Large intestine (tissue), 3 donors: Measurements from ENCODE around the gene MS4A15. TPM values are rescaled to one million over a fixed set of nuclear protein-coding genes. Genes with fewer than 3 reads are reported as not detected.
A peak's percentile ranks its signal among the peaks of the same experiment; 100 is the strongest.

Source experiments
- DNase-seq, 2 donors: peaks; one replicate each; pipeline versions ENCODE4 v3.0.0 to v3.0.0-alpha.2; 2013
- H3K27ac ChIP-seq: one replicate; pipeline ENCODE4 v1.5.1; 2013; ENCODE audit warnings: low read length
- H3K27me3 ChIP-seq: 2 replicates; pipeline ENCODE4 v1.6.1; 2013; ENCODE audit warnings: low read length; ENCODE audit not compliant: control insufficient read depth, insufficient read depth
- H3K36me3 ChIP-seq: 2 replicates; pipeline ENCODE4 v1.6.1; 2013; ENCODE audit warnings: low read length; ENCODE audit not compliant: control insufficient read depth, insufficient read depth
- H3K4me1 ChIP-seq: one replicate; pipeline ENCODE4 v1.6.1; 2013; ENCODE audit warnings: low read length; ENCODE audit not compliant: control insufficient read depth, insufficient read depth
- H3K4me3 ChIP-seq: one replicate; pipeline ENCODE4 v1.5.1; 2013; ENCODE audit warnings: low read length
- H3K9me3 ChIP-seq: one replicate; pipeline ENCODE4 v1.6.1; 2013; ENCODE audit warnings: mild to moderate bottlenecking, low read depth, low read length, moderate library complexity; ENCODE audit not compliant: control insufficient read depth
- WGBS: methylation state at CpG from one replicate; pipeline ENCODE4 v1.1.5; 2013; ENCODE audit warnings: low lambda C conversion rate; ENCODE audit not compliant: insufficient coverage; 5-methylcytosine and 5-hydroxymethylcytosine counted together
- polyA plus RNA-seq: library from polyadenylated mRNA; unstranded; fragments of 120-200 nt; gene quantifications from one replicate; pipeline ENCODE4 v1.2.1, GENCODE V29; 2013

The MS4A15 gene
- polyA plus RNA-seq, 1 donor = 0.04 TPM

- Histone ChIP-seq H3K9me3 (no peaks in the 10 kb centered on the region), H3K4me3 (no peak overlapping the region), H3K27ac (no peak overlapping the region), H3K4me1 (no peaks in the 10 kb centered on the region), H3K36me3 (no peaks in the 10 kb centered on the region), H3K27me3 (no peaks in the 10 kb centered on the region)
- DNase-seq = peak; percentile 85 to 90
- no CpG with 5 or more reads among the region's 15 CpGs for WGBS
These were observed 18.8 kb downstream of the MS4A15 start for GRCh38 chr11:60775420-60775961.

GRCh38 chr11:60776167-60776566, 19.5 kb downstream of the MS4A15 start:
- Histone ChIP-seq H3K4me3 (no peak overlapping the region), H3K27ac (no peak overlapping the region), H3K4me1 (peaks cover 5% of the 10 kb centered on the region), H3K36me3 (no peaks in the 10 kb centered on the region), H3K27me3 (no peaks in the 10 kb centered on the region), H3K9me3 (no peaks in the 10 kb centered on the region)
- DNase-seq = no peak
- no CpG with 5 or more reads among the region's 4 CpGs for WGBS

- Histone ChIP-seq H3K4me1 (peaks cover 6% of the 10 kb centered on the region), H3K4me3 (no peak overlapping the region), H3K9me3 (no peaks in the 10 kb centered on the region), H3K36me3 (no peaks in the 10 kb centered on the region), H3K27ac (no peak overlapping the region), H3K27me3 (no peaks in the 10 kb centered on the region)
- DNase-seq = no peak
- WGBS = 80% methylated on average over 1 of the region's 4 CpGs
These were observed 20.4 kb downstream of the MS4A15 start for GRCh38 chr11:60777106-60777505.

- Histone ChIP-seq H3K4me1 (peaks cover 6% of the 10 kb centered on the region), H3K36me3 (no peaks in the 10 kb centered on the region), H3K9me3 (no peaks in the 10 kb centered on the region), H3K4me3 (no peak overlapping the region), H3K27ac (no peak overlapping the region), H3K27me3 (no peaks in the 10 kb centered on the region)
- no peak for DNase-seq
- WGBS = no CpG with 5 or more reads among the region's 2 CpGs
These were observed 20.9 kb downstream of the MS4A15 start for GRCh38 chr11:60777572-60777971.

GRCh38 chr11:60780065-60780464, 23.4 kb downstream of the MS4A15 start:
- WGBS = no CpG with 5 or more reads among the region's 2 CpGs
- Histone ChIP-seq H3K27me3 (no peaks in the 10 kb centered on the region), H3K9me3 (no peaks in the 10 kb centered on the region), H3K4me3 (no peak overlapping the region), H3K4me1 (peaks cover 13% of the 10 kb centered on the region), H3K36me3 (no peaks in the 10 kb centered on the region), H3K27ac (no peak overlapping the region)
- DNase-seq = no peak

- Histone ChIP-seq H3K4me3 (no peak overlapping the region), H3K27me3 (no peaks in the 10 kb centered on the region), H3K4me1 (peaks cover 19% of the 10 kb centered on the region), H3K36me3 (no peaks in the 10 kb centered on the region), H3K27ac (no peak overlapping the region), H3K9me3 (no peaks in the 10 kb centered on the region)
- DNase-seq = no peak
These were observed 24.1 kb downstream of the MS4A15 start for GRCh38 chr11:60780774-60781173.

- 83% methylated on average over 1 of the region's 7 CpGs for WGBS
These were observed 24.8 kb downstream of the MS4A15 start for GRCh38 chr11:60781286-60781980.

GRCh38 chr11:60781981-60782316, 25.3 kb downstream of the MS4A15 start:
- no CpG with 5 or more reads among the region's 4 CpGs for WGBS
- Histone ChIP-seq H3K4me3 (no peak overlapping the region), H3K9me3 (no peaks in the 10 kb centered on the region), H3K27ac (no peak overlapping the region), H3K4me1 (peaks cover 30% of the 10 kb centered on the region), H3K36me3 (no peaks in the 10 kb centered on the region), H3K27me3 (no peaks in the 10 kb centered on the region)
- no peak for DNase-seq

More at GRCh38 chr11:60781286-60781980, 24.8 kb downstream of the MS4A15 start:
- Histone ChIP-seq H3K4me1 (peaks cover 25% of the 10 kb centered on the region), H3K9me3 (no peaks in the 10 kb centered on the region), H3K27ac (no peak overlapping the region), H3K4me3 (no peak overlapping the region), H3K36me3 (no peaks in the 10 kb centered on the region), H3K27me3 (no peaks in the 10 kb centered on the region)
- peak in 1 of 2 donors; percentile 56 for DNase-seq

GRCh38 chr11:60782393-60783140, 25.9 kb downstream of the MS4A15 start:
- Histone ChIP-seq H3K4me1 (peaks cover 37% of the 10 kb centered on the region), H3K36me3 (no peaks in the 10 kb centered on the region), H3K27me3 (no peaks in the 10 kb centered on the region), H3K27ac (no peak overlapping the region), H3K4me3 (no peak overlapping the region), H3K9me3 (no peaks in the 10 kb centered on the region)
- DNase-seq = no peak
- 100% methylated on average over 2 of the region's 12 CpGs for WGBS

GRCh38 chr11:60783141-60783484, 26.4 kb downstream of the MS4A15 start:
- no peaks in the 10 kb centered on the region for H3K9me3 ChIP-seq
- no peaks in the 10 kb centered on the region for H3K36me3 ChIP-seq
- H3K4me1 ChIP-seq = peaks cover 37% of the 10 kb centered on the region
- no peak for DNase-seq
- H3K27me3 ChIP-seq = no peaks in the 10 kb centered on the region
- no peak overlapping the region for H3K4me3 ChIP-seq
- no peak overlapping the region for H3K27ac ChIP-seq
- WGBS = no CpG with 5 or more reads among the region's 8 CpGs
